ENCODE results near the gene CNOT10. TPM values are rescaled to one million over a fixed set of nuclear protein-coding genes. Genes with fewer than 3 reads are reported as not detected.

Gene CNOT10
- polyA plus RNA-seq, 1 of the 3 experiments (the other 2 are of a cell fraction), result 23.5 TPM

- TF ChIP-seq MEF2A (IDR thresholded peaks at IDR 0.05; ENCODE audit: borderline replicate concordance, low read depth), result no peak
- no peak for TF ChIP-seq GATA2 (CRISPR knock-in tag; IDR thresholded peaks at IDR 0.05)
- TF ChIP-seq, protein P1, sequence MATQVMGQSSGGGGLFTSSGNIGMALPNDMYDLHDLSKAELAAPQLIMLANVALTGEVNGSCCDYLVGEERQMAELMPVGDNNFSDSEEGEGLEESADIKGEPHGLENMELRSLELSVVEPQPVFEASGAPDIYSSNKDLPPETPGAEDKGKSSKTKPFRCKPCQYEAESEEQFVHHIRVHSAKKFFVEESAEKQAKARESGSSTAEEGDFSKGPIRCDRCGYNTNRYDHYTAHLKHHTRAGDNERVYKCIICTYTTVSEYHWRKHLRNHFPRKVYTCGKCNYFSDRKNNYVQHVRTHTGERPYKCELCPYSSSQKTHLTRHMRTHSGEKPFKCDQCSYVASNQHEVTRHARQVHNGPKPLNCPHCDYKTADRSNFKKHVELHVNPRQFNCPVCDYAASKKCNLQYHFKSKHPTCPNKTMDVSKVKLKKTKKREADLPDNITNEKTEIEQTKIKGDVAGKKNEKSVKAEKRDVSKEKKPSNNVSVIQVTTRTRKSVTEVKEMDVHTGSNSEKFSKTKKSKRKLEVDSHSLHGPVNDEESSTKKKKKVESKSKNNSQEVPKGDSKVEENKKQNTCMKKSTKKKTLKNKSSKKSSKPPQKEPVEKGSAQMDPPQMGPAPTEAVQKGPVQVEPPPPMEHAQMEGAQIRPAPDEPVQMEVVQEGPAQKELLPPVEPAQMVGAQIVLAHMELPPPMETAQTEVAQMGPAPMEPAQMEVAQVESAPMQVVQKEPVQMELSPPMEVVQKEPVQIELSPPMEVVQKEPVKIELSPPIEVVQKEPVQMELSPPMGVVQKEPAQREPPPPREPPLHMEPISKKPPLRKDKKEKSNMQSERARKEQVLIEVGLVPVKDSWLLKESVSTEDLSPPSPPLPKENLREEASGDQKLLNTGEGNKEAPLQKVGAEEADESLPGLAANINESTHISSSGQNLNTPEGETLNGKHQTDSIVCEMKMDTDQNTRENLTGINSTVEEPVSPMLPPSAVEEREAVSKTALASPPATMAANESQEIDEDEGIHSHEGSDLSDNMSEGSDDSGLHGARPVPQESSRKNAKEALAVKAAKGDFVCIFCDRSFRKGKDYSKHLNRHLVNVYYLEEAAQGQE (IDR thresholded peaks at IDR 0.05; ENCODE audit: low read depth, low read length), result no peak
- no peak for TF ChIP-seq RCOR1 (IDR thresholded peaks at IDR 0.05; ENCODE audit: low read length)
- no peak for TF ChIP-seq RXRA (IDR thresholded peaks at IDR 0.05; ENCODE audit: borderline replicate concordance, low read depth)
Observed at GRCh38 chr3:32643354-32643753, 41.6 kb upstream of the CNOT10 start (continued).

GRCh38 chr3:32643816-32644215 is 41.2 kb upstream of the CNOT10 start:
- Histone ChIP-seq H3K4me1 (ENCODE audit: control insufficient read depth in 1 of 2, insufficient read depth in 2 of 2, low read depth in 1 of 2, low read length in 1 of 2) (peaks cover 0 to 4% of the 10 kb centered on the region in 2 experiments; a peak in 1 of 4 replicates), H3K27ac (ENCODE audit: low read depth in 2 of 2, low read length in 1 of 2) (no peak overlapping the region), H3K4me2 (no peak overlapping the region), H3K27me3 (ENCODE audit: insufficient read depth) (no peaks in the 10 kb centered on the region), H3F3A (replicated peaks; ENCODE audit: insufficient read depth) (no peaks in the 10 kb centered on the region), H3K36me3 (replicated peaks in 1 of 2; ENCODE audit: control insufficient read depth in 1 of 2, insufficient read depth in 2 of 2, low read length in 1 of 2) (no peaks in the 10 kb centered on the region), H4K20me1 (ENCODE audit: insufficient read depth) (no peaks in the 10 kb centered on the region), H2AFZ (ENCODE audit: low read depth) (no peak overlapping the region), H3K9me3 (no peaks in the 10 kb centered on the region), H3K79me2 (ENCODE audit: insufficient read depth) (no peaks in the 10 kb centered on the region), H3K4me3 (ENCODE audit: low read depth in 2 of 2, low read length in 1 of 2) (no peak overlapping the region; a peak in 1 of 4 replicates), H3K9ac (no peak overlapping the region), H3K9me2 (no peaks in the 10 kb centered on the region)
- POLR2A ChIA-PET, result no interaction called here
- TF ChIP-seq YY1 (IDR thresholded peaks at IDR 0.05; ENCODE audit: low read depth) (no peak), RXRA (IDR thresholded peaks at IDR 0.05; ENCODE audit: borderline replicate concordance, low read depth) (no peak), CHD2 (IDR thresholded peaks at IDR 0.05; ENCODE audit: low read length, partially characterized antibody) (no peak), FOSL2 (IDR thresholded peaks at IDR 0.05; ENCODE audit: borderline replicate concordance, low read depth) (no peak), RFX5 (IDR thresholded peaks at IDR 0.05; ENCODE audit: low read length) (no peak), SIN3A (IDR thresholded peaks at IDR 0.05; ENCODE audit: borderline replicate concordance, low read depth, low read length) (no peak)
- WGBS (ENCODE audit: low lambda C conversion rate), result 64% methylated on average over 4 of the region's 4 CpGs
- DNase-seq, result no peak
- CTCF ChIA-PET, result interaction anchor here (0.8 kb wide), 1 partner anchor 136 kb away, joined by 3 read pairs; no protein-coding TSS in a partner anchor

- CTCF ChIA-PET, result no interaction called here
- no peaks in the 10 kb centered on the region for H3K9me2 ChIP-seq
- H3K9me3 ChIP-seq, result no peaks in the 10 kb centered on the region
- H3K36me3 ChIP-seq (replicated peaks in 1 of 2; ENCODE audit: control insufficient read depth in 1 of 2, insufficient read depth in 2 of 2, low read length in 1 of 2), result no peaks in the 10 kb centered on the region
- no peak overlapping the region for H3K27ac ChIP-seq (ENCODE audit: low read depth in 2 of 2, low read length in 1 of 2)
- H3K27me3 ChIP-seq (ENCODE audit: insufficient read depth), result no peaks in the 10 kb centered on the region
- no peak overlapping the region for H2AFZ ChIP-seq (ENCODE audit: low read depth)
- H3K79me2 ChIP-seq (ENCODE audit: insufficient read depth), result no peaks in the 10 kb centered on the region
- H3K4me1 ChIP-seq (ENCODE audit: control insufficient read depth in 1 of 2, insufficient read depth in 2 of 2, low read depth in 1 of 2, low read length in 1 of 2), result peaks cover 0 to 4% of the 10 kb centered on the region in 2 experiments; a peak in 1 of 4 replicates
- H3K4me2 ChIP-seq, result no peak overlapping the region
- H3K4me3 ChIP-seq (ENCODE audit: low read depth in 2 of 2, low read length in 1 of 2), result no peak overlapping the region
- POLR2A ChIA-PET, result no interaction called here
- H4K20me1 ChIP-seq (ENCODE audit: insufficient read depth), result no peaks in the 10 kb centered on the region
- no peak overlapping the region for H3K9ac ChIP-seq
- TF ChIP-seq ELF1 (IDR thresholded peaks at IDR 0.05) (no peak), USF2 (IDR thresholded peaks at IDR 0.05; ENCODE audit: borderline replicate concordance, low read depth, low read length) (no peak), FOSL2 (IDR thresholded peaks at IDR 0.05; ENCODE audit: borderline replicate concordance, low read depth) (no peak), MEF2A (IDR thresholded peaks at IDR 0.05; ENCODE audit: borderline replicate concordance, low read depth) (no peak), TAF1 (IDR thresholded peaks at IDR 0.05; ENCODE audit: borderline replicate concordance, low read depth, low read length) (no peak), RAD21 (IDR thresholded peaks at IDR 0.05; ENCODE audit: low read length) (no peak), JUND (IDR thresholded peaks at IDR 0.05) (no peak), EP300 (IDR thresholded peaks at IDR 0.05; ENCODE audit: borderline replicate concordance in 1 of 2, low read depth in 1 of 2, low read length in 1 of 2) (no peak), FOXJ3 (CRISPR knock-in tag; IDR thresholded peaks at IDR 0.05) (no peak), EZH2phosphoT487 (IDR thresholded peaks at IDR 0.05; ENCODE audit: borderline replicate concordance, low read depth) (no peak)
- TF ChIP-seq, protein P2, sequence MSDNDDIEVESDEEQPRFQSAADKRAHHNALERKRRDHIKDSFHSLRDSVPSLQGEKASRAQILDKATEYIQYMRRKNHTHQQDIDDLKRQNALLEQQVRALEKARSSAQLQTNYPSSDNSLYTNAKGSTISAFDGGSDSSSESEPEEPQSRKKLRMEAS (IDR thresholded peaks at IDR 0.05; ENCODE audit: low read depth), result no peak
- TF ChIP-seq, protein P3, sequence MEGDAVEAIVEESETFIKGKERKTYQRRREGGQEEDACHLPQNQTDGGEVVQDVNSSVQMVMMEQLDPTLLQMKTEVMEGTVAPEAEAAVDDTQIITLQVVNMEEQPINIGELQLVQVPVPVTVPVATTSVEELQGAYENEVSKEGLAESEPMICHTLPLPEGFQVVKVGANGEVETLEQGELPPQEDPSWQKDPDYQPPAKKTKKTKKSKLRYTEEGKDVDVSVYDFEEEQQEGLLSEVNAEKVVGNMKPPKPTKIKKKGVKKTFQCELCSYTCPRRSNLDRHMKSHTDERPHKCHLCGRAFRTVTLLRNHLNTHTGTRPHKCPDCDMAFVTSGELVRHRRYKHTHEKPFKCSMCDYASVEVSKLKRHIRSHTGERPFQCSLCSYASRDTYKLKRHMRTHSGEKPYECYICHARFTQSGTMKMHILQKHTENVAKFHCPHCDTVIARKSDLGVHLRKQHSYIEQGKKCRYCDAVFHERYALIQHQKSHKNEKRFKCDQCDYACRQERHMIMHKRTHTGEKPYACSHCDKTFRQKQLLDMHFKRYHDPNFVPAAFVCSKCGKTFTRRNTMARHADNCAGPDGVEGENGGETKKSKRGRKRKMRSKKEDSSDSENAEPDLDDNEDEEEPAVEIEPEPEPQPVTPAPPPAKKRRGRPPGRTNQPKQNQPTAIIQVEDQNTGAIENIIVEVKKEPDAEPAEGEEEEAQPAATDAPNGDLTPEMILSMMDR (IDR thresholded peaks at IDR 0.05), result no peak
- H3F3A ChIP-seq (replicated peaks; ENCODE audit: insufficient read depth), result no peaks in the 10 kb centered on the region
- DNase-seq, result no peak
Observed at GRCh38 chr3:32644380-32644779, 40.6 kb upstream of the CNOT10 start.
